Epithelial cell of esophagus (primary cell): ENCODE data around the gene TMCO4.

Source experiments
- DNase-seq: peaks from one replicate; pipeline ENCODE4 v3.0.0; 2010; ENCODE audit warnings: low read depth
- H3K4me3 ChIP-seq: 2 replicates; pipeline ENCODE4 v1.5.1; 2011; ENCODE audit warnings: mild to moderate bottlenecking, low read length, control low read depth
- TF ChIP-seq, protein P1 (sequence below): IDR thresholded peaks from 2 replicates; pipeline ENCODE4 v1.5.1; 2011; ENCODE audit warnings: low read depth, mild to moderate bottlenecking, low read length, control low read depth, inconsistent platforms; ENCODE audit not compliant: insufficient read depth; ENCODE audit errors: missing control alignments

TMCO4 gene

DNA sequence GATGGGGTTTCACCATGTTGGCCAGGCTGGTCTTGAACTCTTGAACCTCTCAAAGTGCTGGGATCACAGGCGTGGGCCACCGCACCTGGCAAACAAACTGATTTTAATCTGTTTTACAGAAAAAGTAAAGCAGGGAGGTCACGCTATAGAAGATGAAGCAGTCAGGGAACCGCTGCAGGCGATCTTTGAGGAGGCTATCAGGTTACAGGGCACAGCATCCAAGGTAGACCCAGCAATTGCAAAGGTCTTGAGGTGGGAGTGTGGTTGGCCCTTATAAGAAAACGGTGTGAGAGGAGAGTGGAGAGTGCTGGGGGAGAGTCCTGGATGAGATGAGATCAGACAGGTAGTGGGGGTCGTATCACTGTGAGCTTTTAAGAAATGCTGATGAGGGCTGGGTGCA, 2.6 kb upstream of the TMCO4 start:
- TF ChIP-seq, protein P1, sequence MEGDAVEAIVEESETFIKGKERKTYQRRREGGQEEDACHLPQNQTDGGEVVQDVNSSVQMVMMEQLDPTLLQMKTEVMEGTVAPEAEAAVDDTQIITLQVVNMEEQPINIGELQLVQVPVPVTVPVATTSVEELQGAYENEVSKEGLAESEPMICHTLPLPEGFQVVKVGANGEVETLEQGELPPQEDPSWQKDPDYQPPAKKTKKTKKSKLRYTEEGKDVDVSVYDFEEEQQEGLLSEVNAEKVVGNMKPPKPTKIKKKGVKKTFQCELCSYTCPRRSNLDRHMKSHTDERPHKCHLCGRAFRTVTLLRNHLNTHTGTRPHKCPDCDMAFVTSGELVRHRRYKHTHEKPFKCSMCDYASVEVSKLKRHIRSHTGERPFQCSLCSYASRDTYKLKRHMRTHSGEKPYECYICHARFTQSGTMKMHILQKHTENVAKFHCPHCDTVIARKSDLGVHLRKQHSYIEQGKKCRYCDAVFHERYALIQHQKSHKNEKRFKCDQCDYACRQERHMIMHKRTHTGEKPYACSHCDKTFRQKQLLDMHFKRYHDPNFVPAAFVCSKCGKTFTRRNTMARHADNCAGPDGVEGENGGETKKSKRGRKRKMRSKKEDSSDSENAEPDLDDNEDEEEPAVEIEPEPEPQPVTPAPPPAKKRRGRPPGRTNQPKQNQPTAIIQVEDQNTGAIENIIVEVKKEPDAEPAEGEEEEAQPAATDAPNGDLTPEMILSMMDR, result no peak
- H3K4me3 ChIP-seq, result no peak overlapping the region
- DNase-seq, result no peak

DNA sequence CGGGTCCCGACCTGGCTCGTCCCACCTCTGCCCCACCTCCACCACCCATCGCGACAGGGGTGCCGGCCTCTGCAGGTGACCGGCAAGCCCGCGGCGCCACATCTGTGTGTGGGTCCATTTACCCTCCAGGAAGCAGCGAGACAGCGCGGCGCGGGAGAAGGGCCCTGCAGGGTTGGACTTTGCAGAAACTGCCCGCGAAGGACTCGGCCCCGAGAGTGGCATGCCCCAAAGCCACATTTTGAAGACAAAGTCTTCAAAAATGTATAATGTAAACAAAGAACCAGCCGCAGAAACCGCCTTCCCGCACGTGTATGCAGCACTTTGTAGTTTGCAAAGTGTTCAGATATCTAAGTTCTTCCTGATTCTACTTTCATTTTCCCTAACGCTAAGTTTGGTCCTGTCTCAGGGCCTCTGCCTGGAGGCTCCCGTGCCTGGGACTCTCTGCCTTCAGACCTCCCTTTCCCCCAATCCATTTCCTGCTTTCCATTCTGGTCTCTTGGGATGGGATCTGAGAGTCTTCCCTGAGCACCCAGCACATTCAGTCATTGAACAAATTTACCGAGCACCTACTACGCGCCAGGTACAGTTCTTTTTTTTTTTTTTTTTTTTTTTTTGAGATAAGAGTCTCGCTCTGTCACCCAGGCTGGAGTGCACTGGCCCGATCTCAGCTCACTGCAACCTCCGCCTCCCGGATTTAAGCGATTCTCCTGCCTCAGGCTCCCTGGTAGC, 524 bp upstream of the TMCO4 start:
- H3K4me3 ChIP-seq, result peak overlapping the region; percentile 52
- TF ChIP-seq, protein P1, result no peak
- peak; percentile 45 for DNase-seq

DNA sequence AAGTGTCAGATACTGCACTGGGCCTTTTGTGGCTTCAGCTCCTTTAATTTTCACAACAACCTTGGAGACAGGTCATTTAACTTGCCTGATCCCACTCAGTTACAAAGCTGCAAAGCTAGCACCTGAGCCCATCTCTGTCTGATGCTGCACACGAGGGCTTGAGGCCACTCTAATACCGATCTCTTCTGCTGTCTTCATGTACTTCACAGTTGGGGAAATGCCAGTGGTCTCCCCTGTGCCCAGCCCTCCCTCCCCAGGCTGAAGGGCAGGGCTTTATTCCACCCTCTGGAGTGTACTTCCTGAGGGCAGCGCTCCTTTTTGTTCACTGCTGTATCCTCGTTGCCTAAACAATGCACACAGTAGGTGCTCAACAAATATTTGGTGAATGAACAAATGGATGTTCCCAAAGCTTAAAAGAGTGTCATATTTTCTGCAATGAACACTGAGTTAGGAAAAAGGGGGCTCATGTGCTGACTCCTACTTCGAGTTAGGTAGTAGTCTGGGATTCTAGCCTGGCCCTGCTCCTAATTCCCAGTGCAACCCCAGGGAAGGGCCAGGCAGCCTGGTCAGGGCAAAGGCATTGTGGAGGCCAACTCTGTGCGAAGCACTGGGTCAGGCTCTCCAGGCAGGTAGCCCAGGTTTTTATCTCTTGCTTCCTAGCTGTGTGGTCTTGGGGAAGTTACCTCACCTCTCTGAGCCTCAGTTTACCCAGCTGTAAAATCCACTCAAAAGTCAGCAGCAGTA, 1.1 kb downstream of the TMCO4 start:
- TF ChIP-seq, protein P1, result no peak
- no peak for DNase-seq
- H3K4me3 ChIP-seq, result no peak overlapping the region

DNA sequence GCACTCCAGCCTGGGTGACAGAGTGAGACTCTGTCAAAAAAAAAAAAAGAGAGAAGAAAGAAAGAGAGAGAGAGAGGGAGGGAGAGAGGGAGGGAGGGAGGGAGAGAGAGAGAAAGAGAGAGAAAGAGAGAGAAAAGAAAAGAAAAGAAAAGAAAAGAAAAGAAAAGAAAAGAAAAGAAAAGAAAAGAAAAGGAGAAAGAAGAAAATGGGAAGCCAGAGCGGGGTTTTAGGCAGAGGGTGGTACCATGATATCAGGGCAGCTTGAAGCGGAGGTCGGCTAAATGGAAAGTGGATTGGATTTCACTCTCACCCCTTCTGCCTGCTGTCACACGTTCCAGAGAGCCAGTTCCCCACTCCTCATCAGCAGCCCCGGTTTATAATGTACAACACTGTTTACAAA, 1.9 kb downstream of the TMCO4 start:
- TF ChIP-seq, protein P1, result no peak
- no peak for DNase-seq
- no peak overlapping the region for H3K4me3 ChIP-seq

DNA sequence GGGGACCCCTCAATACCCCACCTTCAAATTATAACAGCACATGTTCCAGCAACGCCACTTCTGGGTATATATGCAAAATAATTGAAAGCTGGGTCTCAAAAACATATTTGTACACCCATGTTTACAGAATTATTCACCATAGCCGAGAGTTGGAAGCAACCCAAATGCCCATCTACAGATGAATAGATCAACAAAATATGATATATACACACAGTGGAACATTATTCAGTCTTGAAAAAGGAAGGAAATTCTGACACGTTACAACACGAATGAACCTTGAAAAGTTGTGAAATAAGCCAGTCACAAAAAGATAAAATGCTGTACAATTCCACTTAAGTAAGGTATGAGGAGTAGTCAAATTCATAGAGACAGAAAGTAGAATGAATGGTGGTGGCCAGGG, 5.1 kb downstream of the TMCO4 start:
- TF ChIP-seq, protein P1, result no peak
- no peak overlapping the region for H3K4me3 ChIP-seq
- no peak for DNase-seq

DNA sequence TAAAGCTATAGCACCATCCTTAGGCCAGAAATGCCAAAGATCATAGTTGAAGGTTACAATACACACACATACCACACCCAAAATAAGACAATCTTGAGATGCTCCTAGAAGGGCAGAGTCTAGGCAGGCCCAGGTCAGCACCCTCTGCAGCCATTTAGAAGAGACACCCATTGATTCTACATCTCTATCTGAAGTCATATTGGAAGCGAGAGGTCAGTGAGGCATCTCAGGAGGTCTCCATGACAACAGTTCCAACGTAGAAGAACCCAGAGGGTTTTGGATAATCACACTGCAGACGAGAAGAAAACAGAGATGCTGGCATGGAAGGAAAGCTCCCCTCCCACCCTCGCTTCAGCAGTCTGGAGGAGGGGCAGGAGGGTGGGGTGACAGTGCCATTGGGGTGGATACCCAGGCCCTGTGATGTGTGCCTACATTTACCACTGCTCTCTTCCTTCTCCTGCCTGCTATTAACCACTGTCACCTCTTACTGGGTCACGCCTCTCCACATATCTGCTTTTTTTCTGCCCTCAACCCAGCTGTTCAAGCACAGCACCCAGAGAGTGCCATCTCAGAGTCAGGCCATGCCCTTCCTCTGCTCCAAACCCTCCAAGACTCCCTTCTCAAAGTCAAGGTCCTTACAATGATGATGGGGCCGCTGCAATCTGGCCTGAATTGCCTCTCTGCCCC, 6.2 kb downstream of the TMCO4 start:
- DNase-seq, result no peak
- TF ChIP-seq, protein P1, result no peak
- no peak overlapping the region for H3K4me3 ChIP-seq
